OCI-LY7 (cell line): ENCODE data around the gene PRLR.

Experiments used
- CTCF ChIP-seq: fragments of 200-600 bp; sonication (generic); conservative IDR thresholded peaks from 2 replicates; pipeline ENCODE4 v1.5.1; 2014; ENCODE audit warnings: mild to moderate bottlenecking, antibody characterized with exemption, low read length, moderate library complexity, mixed read lengths
- EZH2phosphoT487 ChIP-seq: fragments of 200-600 bp; sonication (generic); IDR thresholded peaks from 2 replicates; pipeline ENCODE4 v1.6.1; 2018; ENCODE audit warnings: low read depth, borderline replicate concordance, mild to moderate bottlenecking, mixed run types, antibody characterized with exemption, low read length, moderate library complexity, mixed read lengths

GRCh38 chr5:35023391-35024178, 206.7 kb downstream of the PRLR start:
- TF ChIP-seq CTCF (no peak), EZH2phosphoT487 (no peak)
